ENCODE measurements around the gene STPG4.

- TF ChIP-seq POLR2A (IDR thresholded peaks at IDR 0.05) (no peak), CTCF (IDR thresholded peaks at IDR 0.05) (no peak)
Observed at GRCh38 chr2:47172922-47173695, 18.0 kb upstream of the STPG4 start.

Data from Peyer's patch (tissue), 4 donors.